ENCODE data around the gene PRR23B. TPM values are rescaled to one million over a fixed set of nuclear protein-coding genes. Genes with fewer than 3 reads are reported as not detected.
"Not testable (repeated sequence)": the region's sequence is repeated elsewhere in the genome, so short reads cannot be mapped to it uniquely, and the experiment has no call there.

Gene PRR23B
- total RNA-seq (2014; rRNA removed; shearing (Covaris generic)), result not detected in 2 replicates

- DNase-seq (ENCODE audit: low read depth), result no peak
Measured at GRCh38 chr3:139020868-139021234, at the start of gene PRR23B. Gene PRR23B, minus strand, starts transcription at chr3:139020926. Its CDS starts 265 bp downstream, at chr3:139020661.

GRCh38 chr3:139062918-139063317 lies 42.2 kb upstream of the PRR23B start:
- DNase-seq (ENCODE audit: low read depth), result no peak

- no peak for DNase-seq (ENCODE audit: low read depth)
Measured at GRCh38 chr3:139052802-139053600, 32.3 kb upstream of the PRR23B start.

- DNase-seq (ENCODE audit: low read depth), result no peak
Measured at GRCh38 chr3:139044366-139045210, 23.9 kb upstream of the PRR23B start, which contains the start of gene PRR23C. Gene PRR23C, minus strand, starts transcription at chr3:139044892. Its CDS starts 272 bp downstream, at chr3:139044620.

- no peak for DNase-seq (ENCODE audit: low read depth)
Measured at GRCh38 chr3:139043554-139044365, 23.0 kb upstream of the PRR23B start.

GRCh38 chr3:139037478-139037877 lies 16.8 kb upstream of the PRR23B start:
- DNase-seq (ENCODE audit: low read depth), result no peak

GRCh38 chr3:139032326-139033002 lies 11.7 kb upstream of the PRR23B start:
- no peak for DNase-seq (ENCODE audit: low read depth)

GRCh38 chr3:139030576-139030975 lies 9.8 kb upstream of the PRR23B start:
- DNase-seq (ENCODE audit: low read depth), result not testable (repeated sequence)

GRCh38 chr3:139024968-139025367 lies 4.2 kb upstream of the PRR23B start:
- no peak for DNase-seq (ENCODE audit: low read depth)

- DNase-seq (ENCODE audit: low read depth), result no peak
Measured at GRCh38 chr3:139020036-139020867, 474 bp downstream of the PRR23B start.

- DNase-seq (ENCODE audit: low read depth), result peak; percentile 33
Measured at GRCh38 chr3:139016430-139017048, 4.2 kb downstream of the PRR23B start.

- DNase-seq (ENCODE audit: low read depth), result no peak
Measured at GRCh38 chr3:139006051-139006716, 14.5 kb downstream of the PRR23B start, which contains the start of gene PRR23A. Gene PRR23A, minus strand, starts transcription at chr3:139006268. Its CDS starts 0 bp downstream, at chr3:139006268.

GRCh38 chr3:139005356-139005993 lies 15.3 kb downstream of the PRR23B start:
- DNase-seq (ENCODE audit: low read depth), result no peak

- no peak for DNase-seq (ENCODE audit: low read depth)
Measured at GRCh38 chr3:138995706-138996105, 25.0 kb downstream of the PRR23B start.

- DNase-seq (ENCODE audit: low read depth), result no peak
Measured at GRCh38 chr3:138987181-138987580, 33.5 kb downstream of the PRR23B start.

GRCh38 chr3:138985932-138986331 lies 34.8 kb downstream of the PRR23B start:
- DNase-seq (ENCODE audit: low read depth), result no peak

GRCh38 chr3:138984816-138985215 lies 35.9 kb downstream of the PRR23B start:
- no peak for DNase-seq (ENCODE audit: low read depth)

GRCh38 chr3:138976047-138976446 lies 44.7 kb downstream of the PRR23B start:
- no peak for DNase-seq (ENCODE audit: low read depth)

GRCh38 chr3:138975351-138975750 lies 45.4 kb downstream of the PRR23B start:
- no peak for DNase-seq (ENCODE audit: low read depth)

Measured in RPMI7951 (cell line).